PC-3 (cell line): ENCODE results near the gene ADCY5. TPM values are rescaled to one million over a fixed set of nuclear protein-coding genes. Genes with fewer than 3 reads are reported as not detected.

Experiments used
- ATAC-seq: fragments of 200-7000 bp; cut with Tn5 transposase; 2 replicates; pipeline ENCODE4 v1.9.1; 2020; ENCODE audit warnings: mild to moderate bottlenecking, moderate library complexity
- BruUV-seq: library from RNA; stranded (reverse); fragments of 400-500 nt; replicated peaks from 2 replicates; lab custom pipeline; 2021; lab: Mats Ljungman, UMichigan
- CTCF ChIA-PET: fragments of 300-600 bp; sonication (Branson Sonifier 250); formaldehyde crosslinking; loops from one replicate; lab custom pipeline; 2022; ENCODE audit warnings: antibody characterized with exemption; lab: Charles Lee
- POLR2A ChIA-PET: fragments of 300-600 bp; sonication (Branson Sonifier 250); formaldehyde crosslinking; loops from one replicate; lab custom pipeline; 2022; ENCODE audit warnings: antibody characterized with exemption; ENCODE audit not compliant: unreplicated experiment; lab: Charles Lee
- DNase-seq: peaks from one replicate; pipeline ENCODE4 v3.0.0-alpha.2; 2015
- H2AFZ ChIP-seq: fragments of 300-600 bp; sonication (generic); 2 replicates; pipeline ENCODE4 v1.6.0; 2016; ENCODE audit warnings: antibody characterized with exemption, low read length
- H3F3A ChIP-seq: fragments of 300-600 bp; sonication (generic); one replicate; pipeline ENCODE4 v1.6.0; 2017; ENCODE audit warnings: antibody characterized with exemption, low read length, control low read depth, mild to moderate bottlenecking; ENCODE audit not compliant: unreplicated experiment
- H3K27ac ChIP-seq: fragments of 300-600 bp; sonication (generic); 2 replicates; pipeline ENCODE4 v1.5.1; 2016; ENCODE audit warnings: mild to moderate bottlenecking, low read length
- H3K27me3 ChIP-seq: fragments of 300-600 bp; sonication (generic); 2 replicates; pipeline ENCODE4 v1.6.1; 2016; ENCODE audit warnings: low read length, mixed read lengths
- H3K36me3 ChIP-seq: fragments of 300-600 bp; sonication (generic); 2 replicates; pipeline ENCODE4 v1.6.1; 2016; ENCODE audit warnings: low read depth, mixed run types, low read length, mixed read lengths
- H3K4me1 ChIP-seq: fragments of 300-600 bp; sonication (generic); 2 replicates; pipeline ENCODE4 v1.5.1; 2016; ENCODE audit warnings: low read length; ENCODE audit not compliant: insufficient read depth
- H3K4me2 ChIP-seq: fragments of 300-600 bp; sonication (generic); 2 replicates; pipeline ENCODE4 v1.6.0; 2016; ENCODE audit warnings: low read length
- H3K4me3 ChIP-seq: fragments of 300-600 bp; sonication (generic); 2 replicates; pipeline ENCODE4 v1.5.1; 2016; ENCODE audit warnings: mild to moderate bottlenecking, low read length, mixed read lengths
- H3K79me2 ChIP-seq: fragments of 300-600 bp; sonication (generic); 2 replicates; pipeline ENCODE4 v1.6.1; 2017; ENCODE audit warnings: low read length, mixed read lengths
- H3K9ac ChIP-seq: fragments of 300-600 bp; sonication (generic); 2 replicates; pipeline ENCODE4 v1.6.0; 2016; ENCODE audit warnings: mild to moderate bottlenecking, low read length
- H3K9me2 ChIP-seq: fragments of 300-600 bp; sonication (generic); replicated peaks from 2 replicates; pipeline ENCODE4 v1.6.1; 2016; ENCODE audit warnings: mixed run types, low read length, mixed read lengths
- H3K9me3 ChIP-seq: fragments of 300-600 bp; sonication (generic); 2 replicates; pipeline ENCODE4 v1.6.1; 2016; ENCODE audit warnings: low read length, mixed read lengths
- H4K20me1 ChIP-seq: fragments of 300-600 bp; sonication (generic); 2 replicates; pipeline ENCODE4 v1.6.1; 2016; ENCODE audit warnings: low read length, mixed read lengths
- CTCF ChIP-seq: fragments of 300-600 bp; sonication (generic); conservative IDR thresholded peaks from 2 replicates; pipeline ENCODE4 v1.5.1; 2017; ENCODE audit warnings: antibody characterized with exemption, low read depth, mild to moderate bottlenecking, low read length
- EZH2 ChIP-seq: fragments of 300-600 bp; sonication (generic); IDR thresholded peaks from one replicate; pipeline ENCODE4 v1.6.1; 2017; ENCODE audit warnings: antibody characterized with exemption, mild to moderate bottlenecking, low read length; ENCODE audit not compliant: unreplicated experiment
- EZH2phosphoT487 ChIP-seq: fragments of 300-600 bp; sonication (generic); IDR thresholded peaks from 2 replicates; pipeline ENCODE4 v1.6.1; 2018; ENCODE audit warnings: mild to moderate bottlenecking, antibody characterized with exemption, low read length, borderline replicate concordance
- intact Hi-C: fragments of 100-400 bp; cut with micrococcal nuclease; formaldehyde crosslinking; loops from 2 replicates; pipeline ENCODE4 v1.9.0; 2023
- total RNA-seq: library from RNA; depleted of rRNA; stranded (reverse); fragments of >200 nt; gene quantifications from 2 replicates; pipeline ENCODE4 v1.2.3, GENCODE V29; 2014

The ADCY5 gene
- total RNA-seq, 1 experiment from 2014 or later, result not detected

- Histone ChIP-seq H3K27ac (no peak overlapping the region), H3K9ac (no peak overlapping the region), H3K4me3 (no peak overlapping the region)
Measured at GRCh38 chr3:123299581-123299980, 149.3 kb downstream of the ADCY5 start.

GRCh38 chr3:123298903-123299302 lies 150.0 kb downstream of the ADCY5 start:
- Histone ChIP-seq H3K36me3 (no peaks in the 10 kb centered on the region), H3K9ac (no peak overlapping the region), H3K27ac (no peak overlapping the region), H3K4me2 (no peak overlapping the region), H2AFZ (no peak overlapping the region), H3K9me2 (no peaks in the 10 kb centered on the region), H3K79me2 (no peaks in the 10 kb centered on the region), H4K20me1 (no peaks in the 10 kb centered on the region), H3K4me3 (no peak overlapping the region), H3K4me1 (0 out of 2 replicates have a peak, but pooled peaks cover 6% of the 10 kb centered on the region), H3F3A (no peaks in the 10 kb centered on the region), H3K9me3 (no peaks in the 10 kb centered on the region), H3K27me3 (peaks cover 18% of the 10 kb centered on the region; the same call in 1 of the 2 replicates)
- ChIA-PET POLR2A (no interaction called here), CTCF (no interaction called here)
- no TSS peak for BruUV-seq
- no peak for TF ChIP-seq EZH2phosphoT487
- TF ChIP-seq CTCF, result no peak
- TF ChIP-seq EZH2, result no peak
- intact Hi-C loops, result no loop called here
- peak; percentile 43 for DNase-seq
- ATAC-seq, result no peak

More at GRCh38 chr3:123299581-123299980, 149.3 kb downstream of the ADCY5 start:
- POLR2A ChIA-PET, result no interaction called here
- intact Hi-C loops, result no loop called here
- no peaks in the 10 kb centered on the region for H3K36me3 ChIP-seq
- H3F3A ChIP-seq, result no peaks in the 10 kb centered on the region
- no peak overlapping the region for H2AFZ ChIP-seq
- no peak for ATAC-seq
- CTCF ChIA-PET, result no interaction called here
- H3K9me2 ChIP-seq, result no peaks in the 10 kb centered on the region
- TF ChIP-seq EZH2 (no peak), EZH2phosphoT487 (no peak), CTCF (no peak)
- 0 out of 2 replicates have a peak, but pooled peaks cover 6% of the 10 kb centered on the region for H3K4me1 ChIP-seq
- H3K9me3 ChIP-seq, result no peaks in the 10 kb centered on the region
- BruUV-seq, result no TSS peak
- H3K4me2 ChIP-seq, result no peak overlapping the region
- DNase-seq, result no peak
- H3K27me3 ChIP-seq, result peaks cover 12% of the 10 kb centered on the region; the same call in 1 of the 2 replicates
- H4K20me1 ChIP-seq, result no peaks in the 10 kb centered on the region
- H3K79me2 ChIP-seq, result no peaks in the 10 kb centered on the region

GRCh38 chr3:123297627-123297899 lies 151.3 kb downstream of the ADCY5 start:
- intact Hi-C loops, result no loop called here
- peak; percentile 45; the same call in 1 of the 2 replicates for ATAC-seq
- peak; percentile 15 for DNase-seq

More at GRCh38 chr3:123297627-123297899, 151.3 kb downstream of the ADCY5 start:
- Histone ChIP-seq H3K27me3 (peaks cover 30% of the 10 kb centered on the region), H3K4me3 (no peak overlapping the region), H3K4me1 (0 out of 2 replicates have a peak, but pooled peaks cover 6% of the 10 kb centered on the region), H3K36me3 (no peaks in the 10 kb centered on the region), H4K20me1 (no peaks in the 10 kb centered on the region), H3K27ac (no peak overlapping the region), H3K4me2 (no peak overlapping the region), H3K9me2 (no peaks in the 10 kb centered on the region), H3F3A (no peaks in the 10 kb centered on the region), H2AFZ (no peak overlapping the region), H3K9ac (no peak overlapping the region), H3K79me2 (no peaks in the 10 kb centered on the region), H3K9me3 (no peaks in the 10 kb centered on the region)
- TF ChIP-seq CTCF (peak; percentile 27; the same call in 1 of the 2 replicates), EZH2 (no peak)
- BruUV-seq, result no TSS peak
- ChIA-PET POLR2A (interaction anchor here (0.6 kb wide), 1 partner anchor 13 kb away, joined by 4 read pairs; no protein-coding TSS in a partner anchor), CTCF (no interaction called here)
